ENCODE measurements around the gene NABP2. TPM values are rescaled to one million over a fixed set of nuclear protein-coding genes. Genes with fewer than 3 reads are reported as not detected.

Gene NABP2
- total RNA-seq, 1 experiment from 2014 or later: 49.0 TPM

DNA sequence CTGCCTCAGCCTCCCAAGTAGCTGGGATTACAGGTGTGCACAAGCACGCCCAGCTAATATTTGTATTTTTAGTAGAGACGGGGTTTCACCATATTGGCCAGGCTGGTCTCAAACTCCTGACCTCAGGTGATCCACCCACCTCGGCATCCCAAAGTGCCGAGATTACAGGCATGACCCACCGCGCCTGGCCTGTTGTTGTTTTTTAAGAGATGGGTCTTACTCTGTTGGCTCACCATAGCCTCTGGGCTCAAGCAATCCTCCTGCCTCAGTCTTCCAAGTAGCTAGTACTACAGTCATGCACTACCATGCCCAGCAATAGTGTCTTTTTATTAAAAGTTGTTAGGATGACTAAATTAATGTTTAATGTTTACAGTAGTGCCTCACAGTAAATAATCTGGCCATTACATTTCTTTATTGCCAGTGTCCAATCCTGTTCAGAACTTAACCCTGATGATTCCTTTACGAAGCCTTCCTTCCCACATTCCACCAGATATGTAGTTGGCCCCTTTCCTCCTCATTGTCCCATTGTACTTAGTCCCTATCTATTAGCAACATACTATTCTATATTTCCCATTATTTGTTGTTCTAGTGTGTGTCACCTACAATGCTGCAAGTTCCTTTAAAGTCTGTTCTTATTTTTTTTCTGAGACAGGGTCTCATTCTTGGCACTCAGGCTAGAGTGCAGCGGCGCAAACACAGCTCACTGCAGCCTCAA is 26.1 kb upstream of the NABP2 start:
- H3K27ac ChIP-seq (ENCODE audit: insufficient read length, low read depth, low read length): no peak overlapping the region
- H3K4me1 Mint-ChIP-seq: peaks cover 10 to 20% of the 10 kb centered on the region in 2 experiments
- no peak for DNase-seq
- H4K91ac ChIP-seq (ENCODE audit: insufficient read length, low read depth, low read length): no peak overlapping the region
- no peaks in the 10 kb centered on the region for H3K27me3 ChIP-seq (ENCODE audit: insufficient read depth, low read length)
- no peak overlapping the region for H2BK12ac ChIP-seq (ENCODE audit: insufficient read length, low read depth, low read length)
- H3K18ac ChIP-seq (ENCODE audit: insufficient read length, low read depth, low read length): no peak overlapping the region
- H3K4me3 Mint-ChIP-seq: no peak overlapping the region
- no peaks in the 10 kb centered on the region for H4K20me1 ChIP-seq (ENCODE audit: control insufficient read depth, insufficient read depth, insufficient read length)
- no peak overlapping the region for H4K5ac ChIP-seq (ENCODE audit: insufficient read length, low read depth, low read length)
- H3K4me2 ChIP-seq (ENCODE audit: insufficient read depth, insufficient read length, low read length): no peak overlapping the region
- no peaks in the 10 kb centered on the region for H3K9me3 Mint-ChIP-seq
- peak overlapping the region in 1 of 3 experiments; percentile 36; a peak in 4 of 7 replicates for H3K27ac Mint-ChIP-seq
- H2BK5ac ChIP-seq (ENCODE audit: insufficient read length, low read length): no peak overlapping the region
- H2BK15ac ChIP-seq (ENCODE audit: low read depth, low read length): no peak overlapping the region
- H3K56ac ChIP-seq (ENCODE audit: insufficient read length, low read depth, low read length): no peak overlapping the region
- no peak overlapping the region for H3T11ph ChIP-seq (ENCODE audit: low read length)
- no peak overlapping the region for H3K14ac ChIP-seq (ENCODE audit: insufficient read depth, low read length)
- H3K27me3 Mint-ChIP-seq (ENCODE audit: low read depth): no peaks in the 10 kb centered on the region
- peaks cover 9 to 14% (median 10%) of the 10 kb centered on the region in 3 experiments; a peak in 4 of 7 replicates for H3K36me3 Mint-ChIP-seq (ENCODE audit: insufficient read depth in 1 of 3, low read depth in 3 of 3)
- TF ChIP-seq, protein P1, sequence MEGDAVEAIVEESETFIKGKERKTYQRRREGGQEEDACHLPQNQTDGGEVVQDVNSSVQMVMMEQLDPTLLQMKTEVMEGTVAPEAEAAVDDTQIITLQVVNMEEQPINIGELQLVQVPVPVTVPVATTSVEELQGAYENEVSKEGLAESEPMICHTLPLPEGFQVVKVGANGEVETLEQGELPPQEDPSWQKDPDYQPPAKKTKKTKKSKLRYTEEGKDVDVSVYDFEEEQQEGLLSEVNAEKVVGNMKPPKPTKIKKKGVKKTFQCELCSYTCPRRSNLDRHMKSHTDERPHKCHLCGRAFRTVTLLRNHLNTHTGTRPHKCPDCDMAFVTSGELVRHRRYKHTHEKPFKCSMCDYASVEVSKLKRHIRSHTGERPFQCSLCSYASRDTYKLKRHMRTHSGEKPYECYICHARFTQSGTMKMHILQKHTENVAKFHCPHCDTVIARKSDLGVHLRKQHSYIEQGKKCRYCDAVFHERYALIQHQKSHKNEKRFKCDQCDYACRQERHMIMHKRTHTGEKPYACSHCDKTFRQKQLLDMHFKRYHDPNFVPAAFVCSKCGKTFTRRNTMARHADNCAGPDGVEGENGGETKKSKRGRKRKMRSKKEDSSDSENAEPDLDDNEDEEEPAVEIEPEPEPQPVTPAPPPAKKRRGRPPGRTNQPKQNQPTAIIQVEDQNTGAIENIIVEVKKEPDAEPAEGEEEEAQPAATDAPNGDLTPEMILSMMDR (conservative IDR thresholded peaks at IDR 0.05): no peak
- WGBS (ENCODE audit: extremely low coverage, insufficient read length, low lambda C conversion rate): no CpG with 5 or more reads among the region's 9 CpGs
- H3K79me2 ChIP-seq (ENCODE audit: insufficient read depth, low read length): no peaks in the 10 kb centered on the region
- H2AFZ ChIP-seq (ENCODE audit: low read length): no peak overlapping the region
- H2AK5ac ChIP-seq (ENCODE audit: insufficient read length, low read length): no peak overlapping the region
- no peak overlapping the region for H4K8ac ChIP-seq (replicated peaks; ENCODE audit: insufficient read length, low read depth, low read length)
- no peaks in the 10 kb centered on the region for H3K9me3 ChIP-seq (ENCODE audit: control insufficient read depth, low read depth, low read length)
- H3K79me1 ChIP-seq (ENCODE audit: insufficient read depth, low read depth, low read length, poor library complexity, severe bottlenecking): no peaks in the 10 kb centered on the region
- no peak overlapping the region for H3K9ac ChIP-seq (ENCODE audit: extremely low read depth, insufficient read length, low read length)
- no peak overlapping the region for H2BK20ac ChIP-seq (ENCODE audit: low read depth, low read length, poor library complexity, severe bottlenecking)
- H3K23ac ChIP-seq (ENCODE audit: insufficient read length, low read depth, low read length): no peak overlapping the region
- no peak overlapping the region for H3K4ac ChIP-seq (ENCODE audit: low read depth, low read length)
- no peaks in the 10 kb centered on the region for H3K23me2 ChIP-seq (ENCODE audit: insufficient read length, low read depth, low read length, poor library complexity, severe bottlenecking)
- no peak overlapping the region for H2BK120ac ChIP-seq (ENCODE audit: low read depth, low read length, poor library complexity, severe bottlenecking)
- H3K4me1 ChIP-seq (ENCODE audit: insufficient read depth, low read length): no peaks in the 10 kb centered on the region; the same call in 1 of the 2 replicates
